GM15510 (cell line): ENCODE measurements around the gene PROKR1.

ENCODE experiments used
- POLR2A ChIP-seq: IDR thresholded peaks from 3 replicates; pipeline ENCODE4 v1.6.1; 2011; ENCODE audit warnings: borderline replicate concordance; ENCODE audit not compliant: insufficient read length; ENCODE audit errors: extremely low read depth

The PROKR1 gene

GRCh38 chr2:68689553-68690537 is 46.5 kb downstream of the PROKR1 start:
- TF ChIP-seq POLR2A, result no peak

GRCh38 chr2:68690851-68691250 is 47.5 kb downstream of the PROKR1 start:
- TF ChIP-seq POLR2A, result no peak

- no peak for TF ChIP-seq POLR2A
Observed at GRCh38 chr2:68692511-68692910, 49.1 kb downstream of the PROKR1 start.

GRCh38 chr2:68693951-68694350 is 50.6 kb downstream of the PROKR1 start:
- no peak for TF ChIP-seq POLR2A

GRCh38 chr2:68695971-68696370 is 52.6 kb downstream of the PROKR1 start:
- no peak for TF ChIP-seq POLR2A

GRCh38 chr2:68696554-68696953 is 53.2 kb downstream of the PROKR1 start:
- no peak for TF ChIP-seq POLR2A

- TF ChIP-seq POLR2A, result no peak
Observed at GRCh38 chr2:68698567-68699377, 55.4 kb downstream of the PROKR1 start.

GRCh38 chr2:68700560-68700959 is 57.2 kb downstream of the PROKR1 start:
- TF ChIP-seq POLR2A, result no peak

GRCh38 chr2:68706637-68707036 is 63.3 kb downstream of the PROKR1 start:
- no peak for TF ChIP-seq POLR2A
